ENCODE measurements around the gene AFAP1.

DNA sequence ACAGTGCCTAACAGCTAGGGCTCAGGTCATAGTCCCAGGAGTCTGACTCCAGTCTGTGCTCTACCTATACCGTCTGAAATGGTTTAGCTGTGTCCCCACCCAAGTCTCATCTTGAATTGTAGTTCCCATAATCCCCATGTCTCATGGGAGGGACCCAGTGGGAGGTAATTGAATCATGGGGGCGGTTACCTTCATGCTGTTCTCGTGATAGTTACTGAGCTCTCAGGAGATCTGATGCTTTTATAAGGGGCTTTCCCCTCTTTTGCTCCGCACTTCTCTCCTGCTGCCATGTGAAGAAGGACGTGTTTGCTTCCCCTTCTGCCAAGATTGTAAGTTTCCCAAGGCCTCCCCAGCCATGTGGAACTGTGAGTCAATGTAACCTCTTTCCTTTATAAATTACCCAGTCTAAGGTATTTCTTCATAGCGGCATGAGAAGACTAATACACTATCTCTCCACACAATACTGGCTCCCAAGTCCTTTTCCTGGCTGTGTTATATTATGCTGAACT is 110.8 kb downstream of the AFAP1 start:
- TF ChIP-seq, protein P1, sequence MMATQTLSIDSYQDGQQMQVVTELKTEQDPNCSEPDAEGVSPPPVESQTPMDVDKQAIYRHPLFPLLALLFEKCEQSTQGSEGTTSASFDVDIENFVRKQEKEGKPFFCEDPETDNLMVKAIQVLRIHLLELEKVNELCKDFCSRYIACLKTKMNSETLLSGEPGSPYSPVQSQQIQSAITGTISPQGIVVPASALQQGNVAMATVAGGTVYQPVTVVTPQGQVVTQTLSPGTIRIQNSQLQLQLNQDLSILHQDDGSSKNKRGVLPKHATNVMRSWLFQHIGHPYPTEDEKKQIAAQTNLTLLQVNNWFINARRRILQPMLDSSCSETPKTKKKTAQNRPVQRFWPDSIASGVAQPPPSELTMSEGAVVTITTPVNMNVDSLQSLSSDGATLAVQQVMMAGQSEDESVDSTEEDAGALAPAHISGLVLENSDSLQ (IDR thresholded peaks at IDR 0.05), result no peak
- no peak for TF ChIP-seq FOXM1 (IDR thresholded peaks at IDR 0.05; ENCODE audit: borderline replicate concordance)
